Skeletal muscle tissue (tissue), 4 donors: ENCODE results near the gene SH3BP2. TPM values are rescaled to one million over a fixed set of nuclear protein-coding genes. Genes with fewer than 3 reads are reported as not detected.

Experiments
- H3K27ac ChIP-seq: one replicate; pipeline ENCODE4 v1.7.0; 2013; ENCODE audit warnings: mild to moderate bottlenecking, low read depth, low read length, inconsistent platforms
- H3K27me3 ChIP-seq, 3 donors: one replicate each; pipeline ENCODE4 v1.7.0; 2013; ENCODE audit warnings: low read length in 3 of 3; ENCODE audit not compliant: control insufficient read depth in 3 of 3, insufficient read depth in 3 of 3
- H3K36me3 ChIP-seq, 3 donors: one replicate each; pipeline ENCODE4 v1.7.0; 2013; ENCODE audit warnings: low read length in 3 of 3; ENCODE audit not compliant: control insufficient read depth in 3 of 3, insufficient read depth in 3 of 3
- H3K4me1 ChIP-seq, 3 donors: one replicate each; pipeline ENCODE4 v1.7.0; 2013; ENCODE audit warnings: low read length in 3 of 3, mild to moderate bottlenecking in 3 of 3; ENCODE audit not compliant: control insufficient read depth in 3 of 3, insufficient read depth in 3 of 3
- H3K4me3 ChIP-seq, 3 donors: one replicate each; pipeline ENCODE4 v1.7.0; 2013; ENCODE audit warnings: low read length in 3 of 3
- H3K9ac ChIP-seq, 3 donors: one replicate each; pipeline ENCODE4 v1.7.0; 2013; ENCODE audit warnings: low read length in 3 of 3, mild to moderate bottlenecking in 3 of 3, moderate library complexity in 2 of 3, low read depth in 1 of 3
- H3K9me3 ChIP-seq, 3 donors: one replicate each; pipeline ENCODE4 v1.7.0; 2013; ENCODE audit warnings: low read length in 3 of 3; ENCODE audit not compliant: control insufficient read depth in 3 of 3
- total RNA-seq: library from RNA; depleted of rRNA; stranded (reverse); fragments of >200 nt; gene quantifications from one replicate; pipeline ENCODE4 v1.2.3, GENCODE V29; 2014
- donor health status: Osteomylitis.

SH3BP2 gene
- 7.8 TPM for total RNA-seq

DNA sequence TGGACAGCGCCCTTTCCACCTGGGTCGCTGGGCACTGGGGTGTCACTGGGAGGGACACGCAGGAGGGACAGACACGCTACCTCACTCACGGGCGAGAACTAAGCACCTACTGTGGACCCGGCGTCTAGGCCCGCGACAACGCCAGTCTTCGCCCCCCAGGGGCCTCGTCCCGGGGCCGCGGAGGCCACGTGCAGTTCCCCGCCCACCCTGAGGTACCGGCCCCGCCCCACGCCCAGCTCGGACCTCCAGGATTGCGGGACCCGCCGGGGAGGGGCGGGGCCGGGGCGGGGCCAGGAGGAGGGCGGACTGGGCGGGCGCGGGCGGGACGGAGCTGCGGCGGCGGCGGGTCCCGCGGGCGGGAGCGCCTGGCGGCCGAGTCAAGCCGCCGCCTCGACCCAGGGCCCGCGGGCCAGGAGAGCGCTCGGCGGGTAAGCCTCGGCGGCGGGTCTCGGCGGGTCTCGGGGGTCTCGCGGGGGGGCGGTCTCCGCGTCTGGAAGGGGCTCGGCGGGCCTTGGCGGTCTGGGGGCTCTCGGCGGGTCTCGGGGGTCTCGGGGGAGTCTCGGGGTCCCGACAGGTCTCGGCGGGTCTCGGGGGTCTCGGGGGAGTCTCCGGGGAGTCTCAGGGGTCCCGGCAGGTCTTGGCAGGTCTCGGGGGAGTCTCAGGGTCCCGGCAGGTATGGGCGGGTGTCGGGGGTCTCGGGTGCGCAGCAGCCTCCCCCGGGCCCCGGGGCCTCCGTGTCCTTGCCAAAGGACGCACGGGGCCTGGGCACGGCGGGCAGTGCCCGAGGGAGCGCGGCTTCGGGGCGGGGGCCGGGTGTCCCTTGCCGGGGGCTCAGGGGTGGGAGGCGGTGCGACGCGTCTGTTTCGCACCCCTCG is at the start of gene SH3BP2:
TSS of gene SH3BP2 (plus strand) at position 375 of the 875 bp plus-strand sequence. CDS start 27,533 bp downstream, outside the sequence.
- Histone ChIP-seq H3K9me3 (no peaks in the 10 kb centered on the region), H3K4me1 (peaks cover 52 to 59% (median 57%) of the 10 kb centered on the region in 3 donors), H3K9ac (peak within 1 kb of the TSS; percentile 61 to 74 (median 72)), H3K4me3 (peak within 1 kb of the TSS; percentile 69 to 73 (median 70)), H3K27ac (peak within 1 kb of the TSS; percentile 62), H3K36me3 (no peaks in the 10 kb centered on the region), H3K27me3 (no peaks in the 10 kb centered on the region)

DNA sequence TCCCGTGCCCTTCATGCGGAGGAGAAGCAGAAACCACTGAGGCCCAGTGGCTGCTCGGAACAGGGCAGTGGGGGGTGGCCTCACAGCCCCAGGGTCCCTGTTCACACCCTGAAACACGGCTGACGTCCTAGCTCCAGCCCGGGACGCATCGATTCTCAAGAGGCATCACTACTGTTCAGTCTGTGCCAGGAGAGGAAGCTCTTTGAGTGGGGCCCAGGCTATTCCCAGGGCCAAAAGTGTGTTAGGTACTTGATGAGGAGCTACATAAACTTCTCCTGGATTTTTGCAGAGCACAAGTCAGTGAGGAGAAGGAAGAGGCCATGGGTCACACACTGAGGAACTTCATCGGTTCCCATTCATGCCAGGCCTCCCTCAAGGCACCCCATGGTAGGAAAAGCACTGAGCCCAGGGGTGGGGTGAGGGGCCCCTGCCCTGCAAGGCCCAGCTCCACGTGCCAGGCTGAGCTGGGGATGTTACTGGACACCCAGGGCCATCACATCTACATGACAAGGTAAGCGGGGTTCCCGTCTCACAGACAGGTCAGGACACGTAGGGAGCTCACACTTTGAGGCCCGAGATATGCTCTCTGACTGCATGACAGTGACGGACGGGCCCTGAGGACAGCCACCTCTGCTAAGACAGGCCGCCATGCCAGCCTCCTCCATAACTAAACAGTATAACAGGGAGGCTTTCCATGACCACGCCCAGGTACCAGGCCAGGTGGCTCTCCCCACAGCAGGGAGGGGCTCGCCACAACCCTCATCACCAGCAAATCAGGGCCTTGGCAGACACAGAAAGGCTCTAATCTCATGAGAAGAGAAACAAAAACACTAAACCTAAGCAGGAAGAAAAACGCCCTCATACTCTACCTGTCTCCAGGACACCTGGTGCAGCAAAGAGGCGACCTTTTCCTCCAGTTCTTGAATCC is 49.1 kb upstream of the SH3BP2 start:
- Histone ChIP-seq H3K4me3 (no peak overlapping the region), H3K27ac (no peak overlapping the region), H3K9ac (no peak overlapping the region), H3K9me3 (no peaks in the 10 kb centered on the region), H3K36me3 (peaks cover 44 to 56% (median 48%) of the 10 kb centered on the region in 3 donors), H3K27me3 (no peaks in the 10 kb centered on the region), H3K4me1 (peaks cover 7 to 19% (median 14%) of the 10 kb centered on the region in 3 donors)

- H3K9me3 ChIP-seq: no peaks in the 10 kb centered on the region
- peaks cover 7 to 23% (median 14%) of the 10 kb centered on the region in 3 donors for H3K4me1 ChIP-seq
- H3K27ac ChIP-seq: no peak overlapping the region
- H3K4me3 ChIP-seq: no peak overlapping the region
- peaks cover 44 to 56% (median 48%) of the 10 kb centered on the region in 3 donors for H3K36me3 ChIP-seq
- H3K27me3 ChIP-seq: no peaks in the 10 kb centered on the region
- H3K9ac ChIP-seq: no peak overlapping the region
Observed at GRCh38 chr4:2744576-2745270, 48.2 kb upstream of the SH3BP2 start.

DNA sequence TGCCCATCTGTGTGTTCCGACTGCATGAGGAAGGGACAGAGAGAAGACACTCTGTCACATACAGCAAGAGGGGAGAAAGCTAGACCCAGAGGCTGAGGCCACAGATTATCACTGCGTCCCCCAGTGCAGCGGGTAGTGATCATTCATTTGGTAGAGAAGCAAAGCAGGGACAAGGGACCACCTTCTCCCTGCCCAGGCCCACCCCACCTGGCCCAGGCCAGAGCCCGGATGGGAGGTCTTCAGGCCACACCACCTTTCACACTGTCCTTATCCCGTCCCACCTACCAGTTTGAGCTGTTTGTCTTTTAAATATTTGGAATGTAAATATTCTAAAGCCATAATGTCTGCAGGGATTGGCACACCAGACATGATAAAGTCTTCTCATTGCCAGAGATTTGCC is 47.4 kb upstream of the SH3BP2 start:
- Histone ChIP-seq H3K9ac (peak overlapping the region in 2 of 3 donors; percentile 13 to 25), H3K9me3 (no peaks in the 10 kb centered on the region), H3K4me3 (no peak overlapping the region), H3K27ac (peak overlapping the region; percentile 68), H3K36me3 (peaks cover 44 to 56% (median 48%) of the 10 kb centered on the region in 3 donors), H3K4me1 (peaks cover 7 to 24% (median 14%) of the 10 kb centered on the region in 3 donors), H3K27me3 (no peaks in the 10 kb centered on the region)

DNA sequence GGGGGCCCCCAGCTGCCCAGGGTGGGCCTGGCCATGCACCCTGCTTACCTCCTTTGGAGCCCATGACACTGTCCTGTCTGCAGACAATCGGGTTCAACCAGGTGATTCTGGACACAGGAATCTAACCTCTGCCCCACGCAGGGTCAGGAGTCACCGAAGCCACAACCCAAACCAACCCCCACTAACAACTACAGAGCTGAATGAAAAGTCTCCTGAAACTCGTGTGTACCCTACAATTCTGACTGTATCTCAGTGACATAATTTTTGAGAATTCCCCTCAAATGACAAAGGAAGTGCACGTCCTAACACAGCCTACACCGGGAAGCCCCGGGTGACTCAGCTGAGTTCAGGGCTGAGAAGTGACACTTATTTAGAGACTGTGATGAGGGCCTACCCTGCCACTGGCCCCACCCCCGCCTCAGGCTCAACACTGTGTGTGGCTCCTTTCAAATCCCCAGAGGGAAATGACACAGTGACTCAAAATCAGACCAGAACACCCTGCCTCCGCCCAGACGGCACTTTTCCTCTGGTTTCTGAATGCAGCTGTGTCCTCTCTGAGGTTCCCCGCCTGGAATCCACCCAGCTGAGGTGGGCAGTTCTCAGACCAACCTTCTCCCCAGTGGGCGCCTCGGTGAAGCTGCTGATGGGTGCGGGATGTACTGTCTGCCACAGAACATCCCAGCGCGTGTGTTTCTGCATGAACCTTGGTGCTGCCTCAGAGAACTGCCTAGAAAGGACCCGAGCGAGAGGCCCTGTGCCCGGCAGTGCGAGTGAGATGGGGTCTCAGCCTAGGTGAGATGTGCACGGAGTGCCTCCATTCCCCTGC is 46.7 kb upstream of the SH3BP2 start:
- Histone ChIP-seq H3K9ac (peak overlapping the region; percentile 13 to 33 (median 25)), H3K9me3 (no peaks in the 10 kb centered on the region), H3K4me1 (peaks cover 12 to 31% (median 19%) of the 10 kb centered on the region in 3 donors), H3K4me3 (no peak overlapping the region), H3K27me3 (no peaks in the 10 kb centered on the region), H3K27ac (peak overlapping the region; percentile 68), H3K36me3 (peaks cover 44 to 56% (median 48%) of the 10 kb centered on the region in 3 donors)

GRCh38 chr4:2746891-2747695 is 45.8 kb upstream of the SH3BP2 start:
- Histone ChIP-seq H3K9ac (peak overlapping the region in 1 of 3 donors; percentile 33), H3K27ac (peak overlapping the region; percentile 62), H3K4me3 (no peak overlapping the region), H3K9me3 (no peaks in the 10 kb centered on the region), H3K36me3 (peaks cover 43 to 50% (median 48%) of the 10 kb centered on the region in 3 donors), H3K27me3 (no peaks in the 10 kb centered on the region), H3K4me1 (peaks cover 12 to 33% (median 19%) of the 10 kb centered on the region in 3 donors)

DNA sequence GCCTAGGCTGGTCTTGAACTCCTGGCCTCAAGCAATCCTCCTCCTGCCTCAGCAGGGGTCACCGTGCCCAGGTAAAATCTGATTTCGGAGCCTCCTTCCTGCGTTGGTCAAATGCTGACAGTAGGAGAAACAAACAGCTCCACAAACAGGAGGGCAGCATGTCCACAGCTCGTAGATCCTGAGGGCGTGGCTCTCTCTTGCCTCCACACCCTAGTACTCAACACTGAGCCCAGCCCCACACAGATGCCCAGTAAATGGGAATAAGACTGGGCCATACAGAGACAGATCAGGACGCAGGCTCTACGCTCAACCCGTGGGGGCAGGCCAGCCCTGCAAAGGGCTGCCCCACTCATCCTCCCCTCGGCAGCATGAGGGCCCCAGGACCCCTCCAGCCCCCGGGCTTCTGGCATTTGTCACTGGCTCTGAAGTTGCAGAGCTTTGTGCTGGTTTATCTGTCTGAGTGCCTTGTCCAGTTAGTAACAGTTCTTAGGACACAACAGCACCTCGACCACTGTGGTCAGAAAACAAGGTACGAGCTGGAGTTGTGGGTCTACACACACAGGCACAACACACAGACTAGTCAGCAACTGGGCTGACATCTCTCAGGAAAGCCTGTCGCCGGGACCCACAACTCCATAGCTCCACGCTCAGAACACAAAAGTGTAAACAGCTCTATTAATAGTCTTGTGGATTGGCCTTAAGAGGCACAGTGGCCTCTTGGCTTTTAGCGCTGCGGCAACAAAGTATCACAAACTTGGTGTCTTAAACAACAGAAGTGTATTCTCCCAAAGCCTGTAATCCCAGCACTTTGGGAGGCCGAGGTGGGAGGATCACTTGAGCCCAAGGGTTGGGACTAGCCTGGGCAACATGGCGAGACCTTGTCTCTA is 41.9 kb upstream of the SH3BP2 start:
- no peaks in the 10 kb centered on the region for H3K27me3 ChIP-seq
- H3K4me1 ChIP-seq: peaks cover 19 to 40% (median 23%) of the 10 kb centered on the region in 3 donors
- peaks cover 14 to 17% (median 16%) of the 10 kb centered on the region in 3 donors for H3K36me3 ChIP-seq
- H3K9me3 ChIP-seq: no peaks in the 10 kb centered on the region
- H3K9ac ChIP-seq: peak overlapping the region in 1 of 3 donors; percentile 60
- H3K4me3 ChIP-seq: no peak overlapping the region
- H3K27ac ChIP-seq: peak overlapping the region; percentile 15

DNA sequence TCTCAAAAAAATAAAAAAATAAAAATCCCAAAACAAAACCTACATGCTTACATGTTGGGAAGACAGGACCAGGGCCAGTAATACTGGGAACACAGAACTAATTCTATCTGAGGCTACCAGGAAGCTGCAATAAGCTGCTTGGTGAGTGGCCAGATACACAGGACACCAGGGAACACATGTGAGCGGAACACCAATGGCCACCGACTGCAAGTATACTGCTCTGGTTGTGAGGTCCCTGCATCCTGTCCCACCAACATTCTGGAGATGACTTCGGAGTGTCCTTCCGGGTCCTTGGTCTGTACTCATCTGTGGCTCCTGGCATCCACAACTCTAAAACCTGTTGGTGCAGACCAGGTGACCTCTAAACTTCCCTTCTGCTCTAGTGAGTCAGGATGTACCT is 39.4 kb upstream of the SH3BP2 start:
- H3K4me1 ChIP-seq: peaks cover 14 to 31% (median 17%) of the 10 kb centered on the region in 3 donors
- H3K27ac ChIP-seq: no peak overlapping the region
- no peaks in the 10 kb centered on the region for H3K9me3 ChIP-seq
- H3K4me3 ChIP-seq: no peak overlapping the region
- H3K36me3 ChIP-seq: no peaks in the 10 kb centered on the region
- H3K27me3 ChIP-seq: no peaks in the 10 kb centered on the region
- H3K9ac ChIP-seq: no peak overlapping the region
